ENCODE data around the gene GLDN. TPM values are rescaled to one million over a fixed set of nuclear protein-coding genes. Genes with fewer than 3 reads are reported as not detected.

The GLDN gene
- 4.8 TPM for total RNA-seq
- long read RNA-seq, partial matches to known transcripts: 0 of 3 reads
- long read RNA-seq, other reads (novel, unspliced or antisense): 3 of 3 reads

DNA sequence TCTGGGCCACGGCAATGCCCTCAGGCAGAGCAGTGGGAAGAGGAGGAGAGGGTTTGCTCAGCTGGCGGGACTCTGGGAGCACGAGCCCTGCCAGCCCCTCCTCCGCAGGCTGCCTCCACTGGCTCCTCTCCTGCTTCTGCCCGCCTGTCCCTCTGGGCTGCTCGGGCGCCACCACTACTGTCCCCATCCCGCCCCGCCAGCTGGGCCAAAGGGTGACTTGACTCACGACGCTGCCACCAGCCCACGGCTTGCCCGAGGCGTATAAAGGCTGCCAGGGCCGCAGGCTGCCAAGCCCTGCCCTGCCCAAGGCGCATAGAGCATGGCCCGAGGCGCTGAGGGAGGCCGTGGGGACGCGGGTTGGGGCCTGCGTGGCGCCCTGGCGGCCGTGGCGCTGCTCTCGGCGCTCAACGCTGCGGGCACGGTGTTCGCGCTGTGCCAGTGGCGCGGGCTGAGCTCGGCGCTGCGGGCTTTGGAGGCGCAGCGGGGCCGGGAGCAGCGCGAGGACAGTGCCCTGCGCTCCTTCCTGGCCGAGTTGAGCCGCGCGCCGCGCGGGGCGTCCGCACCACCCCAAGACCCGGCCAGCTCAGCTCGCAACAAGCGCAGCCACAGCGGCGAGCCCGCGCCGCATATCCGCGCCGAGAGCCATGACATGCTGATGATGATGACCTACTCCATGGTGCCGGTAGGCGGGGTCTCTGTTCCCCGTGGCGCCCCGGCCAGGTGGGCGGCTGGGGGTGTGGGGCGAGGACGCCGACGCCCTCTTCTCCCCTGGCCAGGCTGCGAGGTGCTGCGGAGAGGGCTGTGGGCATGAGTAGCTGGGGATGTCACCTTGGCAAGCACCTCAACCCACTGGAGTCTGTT is at the start of gene GLDN:
Gene GLDN, plus strand, starts transcription at position 290 of the 861 bp plus-strand sequence. Its CDS starts 30 bp downstream, at position 320.
- no peaks in the 10 kb centered on the region for H3K36me3 ChIP-seq
- peak within 1 kb of the TSS; percentile 82 for H3K27ac ChIP-seq (replicated peaks)
- intact Hi-C loops (cut with micrococcal nuclease): no loop called here
- no peaks in the 10 kb centered on the region for H3K9me3 ChIP-seq (replicated peaks)
- TF ChIP-seq CTCF (IDR thresholded peaks at IDR 0.05; ENCODE audit: borderline replicate concordance): peak; percentile 15
- H3K4me1 ChIP-seq: peaks cover 30% of the 10 kb centered on the region
- DNase-seq: peak; percentile 58
- H3K4me3 ChIP-seq: peak within 1 kb of the TSS; percentile 70
- peaks cover 18% of the 10 kb centered on the region for H3K27me3 ChIP-seq (ENCODE audit: low read depth)

GRCh38 chr15:51298620-51299019 is 42.8 kb upstream of the GLDN start:
- H3K27ac ChIP-seq (replicated peaks): peak overlapping the region; percentile 33
- H3K9me3 ChIP-seq (replicated peaks): no peaks in the 10 kb centered on the region
- no peak overlapping the region for H3K4me3 ChIP-seq
- no peaks in the 10 kb centered on the region for H3K27me3 ChIP-seq (ENCODE audit: low read depth)
- H3K4me1 ChIP-seq: peaks cover 6% of the 10 kb centered on the region
- no peak for DNase-seq
- intact Hi-C loops (cut with micrococcal nuclease): no loop called here
- no peak for TF ChIP-seq CTCF (IDR thresholded peaks at IDR 0.05; ENCODE audit: borderline replicate concordance)
- no peaks in the 10 kb centered on the region for H3K36me3 ChIP-seq

DNA sequence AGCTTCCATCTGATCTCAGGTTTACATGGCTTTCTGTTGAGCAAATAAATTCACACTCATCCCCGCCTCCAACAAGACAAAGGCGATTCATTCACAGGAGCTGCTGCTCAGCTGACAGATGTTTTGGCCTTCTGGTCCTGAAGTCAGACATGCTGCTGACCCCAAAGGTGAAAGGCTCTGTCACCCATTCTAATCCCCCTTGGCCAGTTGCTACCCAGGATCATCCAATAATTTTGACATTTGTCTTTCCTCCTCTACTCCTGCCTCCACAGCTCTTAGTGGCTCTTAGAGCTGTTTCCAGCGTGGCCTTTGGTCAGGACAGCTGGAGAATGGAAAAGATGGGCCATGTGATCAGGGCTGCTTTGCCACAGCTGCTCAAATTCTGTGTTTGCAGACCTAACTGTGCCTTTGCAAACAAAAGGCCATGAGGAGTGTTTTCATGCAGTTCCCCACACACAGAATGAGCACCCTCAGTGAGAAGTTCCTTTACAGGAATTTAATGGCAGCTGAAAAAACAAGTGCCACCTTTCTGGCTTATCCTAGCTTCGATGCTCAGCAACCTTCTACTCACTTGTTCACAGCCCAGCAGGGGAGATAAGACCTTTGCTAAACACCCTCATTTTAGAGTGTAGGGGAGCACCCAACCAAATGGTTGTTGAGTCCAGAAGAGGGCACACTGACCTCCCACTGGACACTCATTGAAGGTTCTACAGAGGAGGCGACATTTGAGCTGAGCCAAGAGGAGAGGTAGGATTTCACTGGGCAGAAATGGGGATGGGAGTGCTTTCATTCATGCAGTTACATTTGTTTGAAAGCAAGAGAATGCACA is 42.1 kb upstream of the GLDN start:
- no peaks in the 10 kb centered on the region for H3K36me3 ChIP-seq
- TF ChIP-seq CTCF (IDR thresholded peaks at IDR 0.05; ENCODE audit: borderline replicate concordance): no peak
- no peaks in the 10 kb centered on the region for H3K27me3 ChIP-seq (ENCODE audit: low read depth)
- no peak for DNase-seq
- no peak overlapping the region for H3K4me3 ChIP-seq
- peak overlapping the region; percentile 33 for H3K27ac ChIP-seq (replicated peaks)
- no peaks in the 10 kb centered on the region for H3K9me3 ChIP-seq (replicated peaks)
- intact Hi-C loops (cut with micrococcal nuclease): no loop called here
- peaks cover 13% of the 10 kb centered on the region for H3K4me1 ChIP-seq

DNA sequence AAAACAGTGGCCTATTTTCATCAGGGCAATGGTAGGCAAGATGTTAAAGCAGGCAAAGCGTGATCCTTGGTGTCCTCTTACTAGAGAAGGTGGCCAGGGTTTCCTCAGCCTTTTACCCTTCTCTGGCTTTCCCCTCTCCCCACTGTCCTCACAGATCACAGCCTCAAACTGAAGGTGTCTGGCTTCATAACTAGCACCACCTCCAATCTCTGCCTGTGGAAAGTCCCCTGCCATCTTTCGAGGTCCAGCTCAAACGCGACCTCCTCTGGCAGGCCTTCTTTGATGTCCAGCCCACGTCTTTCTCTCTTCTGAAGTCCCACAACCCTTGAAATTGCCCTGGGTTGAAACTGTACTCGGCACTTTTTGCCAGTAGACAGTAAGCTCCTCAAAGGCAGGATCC is 39.0 kb upstream of the GLDN start:
- Histone ChIP-seq H3K4me3 (no peak overlapping the region), H3K27me3 (ENCODE audit: low read depth) (no peaks in the 10 kb centered on the region), H3K36me3 (no peaks in the 10 kb centered on the region), H3K4me1 (peaks cover 13% of the 10 kb centered on the region), H3K9me3 (replicated peaks) (no peaks in the 10 kb centered on the region), H3K27ac (replicated peaks) (no peak overlapping the region)
- DNase-seq: no peak
- intact Hi-C loops (cut with micrococcal nuclease): no loop called here
- no peak for TF ChIP-seq CTCF (IDR thresholded peaks at IDR 0.05; ENCODE audit: borderline replicate concordance)

DNA sequence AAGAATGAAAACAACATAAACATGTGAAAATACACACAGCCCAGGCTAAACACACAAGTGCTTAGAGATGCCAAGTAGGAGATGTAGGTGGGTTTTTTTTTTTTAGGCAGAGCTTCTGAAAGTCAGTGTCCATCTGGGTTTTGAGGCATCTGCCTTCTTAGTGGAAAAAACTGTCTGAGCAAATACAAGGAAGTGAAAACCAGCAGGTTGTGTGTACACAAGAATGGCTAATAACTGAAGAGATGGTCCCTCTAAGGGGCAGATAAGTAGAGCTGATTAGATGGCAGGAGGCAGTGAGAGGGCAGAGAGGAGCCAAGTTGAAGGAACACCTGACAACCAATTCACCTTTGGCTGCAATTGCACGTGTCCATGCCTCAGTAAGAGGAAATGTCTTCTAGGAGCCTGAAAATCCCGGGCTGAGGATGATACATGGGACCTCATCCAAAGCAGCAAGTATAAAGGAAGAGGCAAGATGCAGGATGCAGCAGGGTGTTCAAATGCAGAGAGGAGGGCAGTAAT is 37.9 kb upstream of the GLDN start:
- intact Hi-C loops (cut with micrococcal nuclease): no loop called here
- Histone ChIP-seq H3K4me3 (no peak overlapping the region), H3K36me3 (no peaks in the 10 kb centered on the region), H3K9me3 (replicated peaks) (no peaks in the 10 kb centered on the region), H3K27me3 (ENCODE audit: low read depth) (no peaks in the 10 kb centered on the region), H3K4me1 (peaks cover 19% of the 10 kb centered on the region), H3K27ac (replicated peaks) (no peak overlapping the region)
- TF ChIP-seq CTCF (IDR thresholded peaks at IDR 0.05; ENCODE audit: borderline replicate concordance): no peak
- no peak for DNase-seq

Measured in left ventricle myocardium inferior (tissue), 1 donor.